CD4-positive, alpha-beta T cell treated with Interleukin-15 for 4 hours (primary cell): ENCODE measurements around the gene LMX1A.

Experiments
- DNase-seq: peaks from one replicate; pipeline ENCODE4 v3.0.0-alpha.2; 2020; ENCODE audit warnings: low spot score

The LMX1A gene

DNA sequence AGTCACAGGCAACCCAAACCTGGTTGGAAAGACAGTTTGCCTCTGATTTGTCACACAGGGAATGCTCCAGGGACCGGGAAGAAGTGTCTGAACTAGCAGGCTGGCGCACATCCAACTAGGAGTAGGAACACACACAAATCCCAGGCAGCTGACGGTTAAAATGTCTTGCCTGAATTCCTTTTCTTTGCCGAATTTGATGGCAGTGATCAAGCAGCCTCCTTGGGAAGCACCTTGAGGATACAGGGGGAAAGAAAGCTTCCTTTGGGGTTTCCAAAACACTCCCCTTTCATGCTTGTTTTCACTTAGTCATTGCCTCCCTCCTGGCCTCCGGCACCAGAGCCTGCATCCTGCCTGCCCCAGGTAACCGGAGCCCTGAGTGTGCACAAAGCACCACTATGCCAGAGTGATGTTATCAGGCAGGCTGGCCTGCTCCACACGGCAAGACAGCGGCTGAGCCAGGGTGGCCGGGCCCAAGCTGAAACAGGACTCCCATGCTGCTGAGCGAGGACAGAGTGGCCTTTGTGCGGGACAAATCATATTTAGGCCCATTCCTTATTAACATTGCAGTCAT, 193.8 kb downstream of the LMX1A start:
- DNase-seq, result no peak

DNA sequence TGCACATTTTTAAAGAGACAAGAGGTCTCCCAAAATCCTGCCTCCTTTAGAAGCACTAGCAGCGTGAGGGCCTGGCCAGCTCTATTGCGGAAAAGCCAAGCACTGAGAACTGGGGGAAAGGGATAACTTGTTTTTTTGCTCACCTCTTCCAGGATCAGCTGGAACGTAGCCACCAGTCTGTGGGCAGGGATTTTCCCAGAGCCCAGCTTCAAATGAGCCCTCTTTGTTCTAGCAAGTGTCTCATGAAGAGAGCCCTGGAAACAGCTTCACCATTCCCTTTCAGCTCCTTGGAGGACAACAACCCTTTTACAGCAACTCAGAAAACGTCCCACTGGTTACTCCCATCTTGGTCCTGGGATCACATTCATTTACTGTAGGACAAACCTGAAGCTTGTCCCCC, 195.4 kb downstream of the LMX1A start:
- DNase-seq, result no peak

DNA sequence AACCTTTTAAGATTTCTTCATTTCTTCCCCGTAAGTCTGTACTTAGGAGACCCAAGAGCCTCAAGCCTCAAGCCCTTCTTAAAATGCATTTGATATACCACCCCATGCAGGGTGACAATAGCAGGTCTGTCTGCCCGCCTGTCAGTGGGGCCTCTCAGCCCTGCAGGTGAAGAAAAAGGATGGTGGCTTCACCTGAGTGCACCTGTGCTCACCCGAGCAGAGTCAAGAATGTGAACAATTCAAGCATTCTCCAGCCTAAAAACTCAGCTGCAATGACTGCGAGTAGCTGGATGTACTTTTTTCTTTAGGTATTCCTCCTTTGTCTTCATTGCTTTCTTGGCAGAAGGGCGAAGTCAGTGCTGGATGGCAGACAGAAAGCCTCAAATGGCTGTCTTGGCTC, 203.3 kb downstream of the LMX1A start:
- no peak for DNase-seq

GRCh38 chr1:165152727-165153126, 203.8 kb downstream of the LMX1A start:
- no peak for DNase-seq

- no peak for DNase-seq
Observed at GRCh38 chr1:165152109-165152508, 204.4 kb downstream of the LMX1A start.
